ENCODE measurements around the gene FOXP3. TPM values are rescaled to one million over a fixed set of nuclear protein-coding genes. Genes with fewer than 3 reads are reported as not detected.

FOXP3 gene
- total and polyA plus RNA-seq, 2 donors (not counting 3 experiments of a cell fraction or from before 2014, with no cell fraction given): 0.06 TPM; not detected in 1

- Histone ChIP-seq H3K9ac (replicated peaks; ENCODE audit: extremely low read depth, insufficient read depth, low read length) (no peak overlapping the region), H3K27me3 (ENCODE audit: control insufficient read depth in 2 of 2, insufficient read depth in 2 of 2, low read length in 2 of 2) (no peaks in the 10 kb centered on the region), H3K4me1 (ENCODE audit: control insufficient read depth, extremely low read depth, insufficient read depth, low read length) (no peaks in the 10 kb centered on the region), H3K9me3 (replicated peaks; ENCODE audit: control insufficient read depth, insufficient read depth, low read length) (no peaks in the 10 kb centered on the region), H3K4me2 (ENCODE audit: insufficient read depth, low read length) (no peak overlapping the region), H3K27ac (ENCODE audit: insufficient read depth, low read depth, low read length) (no peak overlapping the region), H3K79me2 (ENCODE audit: control insufficient read depth, insufficient read depth, low read length) (peaks cover 1% of the 10 kb centered on the region), H3K9me1 (replicated peaks; ENCODE audit: control insufficient read depth, extremely low read depth, insufficient read depth, low read length) (no peaks in the 10 kb centered on the region), H3K36me3 (ENCODE audit: control insufficient read depth in 2 of 2, extremely low read depth in 1 of 2, insufficient read depth in 2 of 2, low read length in 2 of 2) (no peaks in the 10 kb centered on the region), H2AFZ (ENCODE audit: low read depth, low read length) (no peak overlapping the region), H3K4me3 (replicated peaks in 1 of 3; ENCODE audit: insufficient read depth in 1 of 3, low read depth in 1 of 3, low read length in 3 of 3) (no peak overlapping the region), H4K20me1 (replicated peaks; ENCODE audit: control insufficient read depth, extremely low read depth, insufficient read depth, low read length) (no peaks in the 10 kb centered on the region)
- no TSS peak for BruUV-seq (replicated peaks)
- TF ChIP-seq EZH2 (IDR thresholded peaks at IDR 0.05; ENCODE audit: borderline replicate concordance, low read depth, low read length, severe bottlenecking) (no peak), MAX (IDR thresholded peaks at IDR 0.05; ENCODE audit: insufficient read depth, insufficient read length) (no peak), POLR2A (IDR thresholded peaks at IDR 0.05; ENCODE audit: low read depth, low read length) (no peak), MYC (IDR thresholded peaks at IDR 0.05; ENCODE audit: low read depth, low read length) (no peak), CTCF (IDR thresholded peaks at IDR 0.05; ENCODE audit: extremely low read depth in 1 of 2, insufficient read depth in 1 of 2, low read depth in 1 of 2, low read length in 2 of 2) (no peak), JUN (IDR thresholded peaks at IDR 0.05; ENCODE audit: borderline replicate concordance, insufficient read depth, insufficient read length, low read depth) (no peak), POLR2AphosphoS5 (IDR thresholded peaks at IDR 0.05; ENCODE audit: insufficient read depth, low read depth, low read length) (no peak), GATA2 (IDR thresholded peaks at IDR 0.05; ENCODE audit: insufficient read depth, insufficient read length, low read depth, low read length) (no peak), FOS (IDR thresholded peaks at IDR 0.05; ENCODE audit: borderline replicate concordance, insufficient read depth, low read length) (no peak)
- DNase-seq (ENCODE audit: low read depth, low spot score): no peak
- FAIRE-seq: peak; percentile 50
- intact Hi-C loops (cut with micrococcal nuclease): loop anchor here (5.0 kb wide), 1 partner anchor 560 kb away; no protein-coding TSS in a partner anchor
- dilution Hi-C loops (cut with MboI; ENCODE audit: extremely low pct_ligation_motif_present, low sequenced_read_pairs): no loop called here
- ChIA-PET POLR2A (no interaction called here), CTCF (no interaction called here)
Observed at GRCh38 chrX:49277535-49277830, 13.0 kb upstream of the FOXP3 start.

Data from endothelial cell of umbilical vein (primary cell).